Activated CD4-positive, alpha-beta T cell treated with anti-CD3 and anti-CD28 coated beads for 48 hours (primary cell): ENCODE measurements around the gene BTBD2.

Source experiments
- DNase-seq: peaks from one replicate; pipeline ENCODE4 v3.0.0-alpha.2; 2020

BTBD2 gene

DNA sequence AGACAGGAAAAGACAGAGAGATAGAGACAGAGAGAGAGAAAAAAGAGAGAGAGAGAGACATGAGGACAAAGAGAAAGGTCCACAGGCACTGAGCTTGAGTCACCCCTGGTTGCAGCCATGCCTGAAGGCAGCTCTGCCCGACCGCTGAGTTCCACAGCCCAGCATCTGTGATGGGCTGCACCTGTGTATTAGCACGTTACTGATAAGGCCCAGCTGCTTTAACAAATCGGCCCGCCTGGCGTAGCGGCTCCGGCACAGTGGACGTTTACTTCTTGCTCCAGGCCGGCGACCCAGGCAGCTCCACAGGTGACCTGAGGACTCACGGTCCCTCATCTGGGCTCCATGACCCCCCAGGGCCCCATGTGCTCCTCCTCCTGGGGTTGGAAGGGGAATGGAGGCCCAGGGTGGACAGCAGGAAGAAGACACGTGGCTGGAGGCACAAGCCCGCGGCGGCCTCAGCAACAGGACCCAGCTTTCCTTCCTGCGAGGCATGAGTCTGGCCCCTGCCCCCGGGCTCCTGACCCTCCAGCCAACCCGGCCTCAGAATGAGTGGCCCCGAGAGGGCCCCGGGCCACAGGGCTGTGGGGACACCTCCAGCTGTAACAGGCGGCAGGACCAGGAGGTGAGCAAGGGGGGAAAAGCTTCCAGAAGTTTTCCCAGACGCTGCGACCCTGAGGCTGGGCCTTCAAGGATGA, 78.5 kb downstream of the BTBD2 start:
- DNase-seq = no peak

DNA sequence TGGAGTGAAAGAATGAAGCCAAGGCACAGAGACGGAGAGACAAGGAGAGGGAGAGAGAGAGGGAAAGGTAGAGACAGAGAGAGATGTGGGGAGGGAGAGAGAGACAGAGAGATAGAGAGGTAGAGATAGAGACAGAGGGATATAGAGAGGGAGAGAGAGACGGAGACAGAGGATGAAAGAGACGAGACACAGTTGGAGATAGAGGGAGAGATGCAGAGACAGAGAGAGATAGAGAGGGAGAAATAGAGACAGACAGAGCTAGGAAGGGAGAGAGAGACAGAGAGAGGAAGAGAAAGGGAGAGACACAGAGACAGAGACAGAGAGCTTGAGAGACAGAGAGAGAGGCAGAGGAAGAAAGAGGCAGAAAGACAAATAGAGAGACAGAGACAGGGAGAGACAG, 79.1 kb downstream of the BTBD2 start:
- DNase-seq = no peak

DNA sequence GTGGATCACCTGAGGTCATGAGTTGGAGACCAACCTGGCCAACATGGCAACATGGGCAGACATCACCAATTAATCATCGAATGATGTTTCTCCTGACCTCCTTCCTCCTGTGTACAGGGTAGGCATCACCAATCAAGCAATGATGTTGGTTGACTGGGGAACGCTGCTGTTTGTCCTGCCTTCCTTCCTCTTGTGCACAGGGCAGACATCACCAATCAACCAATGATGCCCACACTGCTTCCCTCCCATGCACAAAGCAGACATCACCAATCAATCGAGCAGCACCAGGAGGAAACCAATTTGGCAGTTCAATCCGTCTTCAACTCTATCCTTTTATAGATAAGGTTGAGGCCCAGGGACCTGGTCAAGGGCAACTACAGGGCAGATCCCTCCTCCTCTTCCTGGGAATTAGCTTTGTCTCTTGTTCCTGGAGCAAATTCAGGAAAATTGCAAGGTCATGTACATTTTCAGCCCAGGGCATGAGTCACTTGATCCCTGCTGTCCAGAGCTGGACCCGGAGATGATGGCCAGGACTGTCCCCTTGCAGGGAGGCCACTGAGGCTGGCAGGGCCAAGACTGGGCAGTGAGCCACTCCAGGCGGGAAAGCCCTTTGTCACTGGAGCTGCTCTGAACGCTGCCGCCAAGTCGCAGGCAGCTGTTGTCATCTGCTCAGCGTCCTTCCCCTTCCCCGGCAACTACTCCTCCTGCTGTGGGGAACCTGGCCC, 79.9 kb downstream of the BTBD2 start:
- DNase-seq = peak; percentile 58
